CD4-positive, alpha-beta T cell treated with Interleukin-17A for 1 hour (primary cell): ENCODE results near the gene UBE2G2.

Source experiments
- DNase-seq: peaks from one replicate; pipeline ENCODE4 v3.0.0-alpha.2; 2020

Gene UBE2G2

DNA sequence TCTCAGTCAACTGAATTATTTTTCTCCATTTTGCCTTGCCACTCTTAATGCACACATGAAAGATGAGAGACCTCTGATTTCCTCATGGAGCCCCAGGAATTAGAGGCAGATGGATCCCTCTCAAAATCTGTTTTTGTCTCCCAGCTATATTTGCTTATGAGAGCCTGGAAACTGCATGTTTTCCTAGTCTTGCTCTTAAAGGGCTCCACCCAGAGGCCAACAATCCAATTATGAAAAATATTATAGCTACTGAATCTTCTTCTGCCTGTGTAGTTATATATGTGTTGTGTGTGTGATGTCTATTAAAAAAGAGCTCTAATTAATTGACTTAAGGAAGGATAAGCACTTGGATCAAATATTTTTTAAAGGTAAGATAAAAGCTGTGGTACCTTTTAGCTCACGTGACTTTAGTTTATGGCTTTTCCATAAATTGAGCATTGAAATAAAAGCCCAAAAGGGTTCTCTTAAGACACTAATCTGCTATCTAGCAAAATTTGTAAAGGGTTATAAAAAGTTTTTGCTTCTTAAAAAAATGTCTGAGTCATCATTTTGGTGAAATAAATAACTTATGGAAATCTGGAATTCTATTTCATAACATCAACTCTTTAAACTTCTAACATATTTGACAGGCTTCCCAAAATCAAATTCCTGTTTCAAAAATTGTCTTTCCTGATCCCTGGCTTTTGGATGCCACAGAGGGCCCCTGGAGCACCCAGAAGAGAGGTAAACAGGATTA lies 59.0 kb downstream of the UBE2G2 start:
- DNase-seq = peak; percentile 60

DNA sequence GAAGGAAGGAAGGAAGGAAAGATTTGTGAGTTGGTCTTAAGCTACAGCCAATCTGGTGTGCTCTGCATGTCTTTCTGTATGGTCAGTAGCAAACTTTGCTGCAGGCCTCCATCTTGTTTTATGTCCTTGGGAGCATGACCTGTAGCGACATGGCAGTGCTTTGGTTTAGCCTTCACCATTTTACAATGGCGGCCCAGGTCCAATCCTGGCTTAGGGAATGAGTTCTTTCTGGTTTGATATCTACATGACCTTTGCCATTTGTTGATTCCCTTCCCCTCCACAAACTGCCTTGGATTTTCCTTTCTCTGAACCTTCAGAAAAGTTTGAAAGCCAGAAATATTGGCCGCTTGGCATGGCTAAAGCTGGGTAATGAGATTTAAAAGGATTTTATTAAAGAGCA lies 59.7 kb downstream of the UBE2G2 start:
- DNase-seq = no peak

DNA sequence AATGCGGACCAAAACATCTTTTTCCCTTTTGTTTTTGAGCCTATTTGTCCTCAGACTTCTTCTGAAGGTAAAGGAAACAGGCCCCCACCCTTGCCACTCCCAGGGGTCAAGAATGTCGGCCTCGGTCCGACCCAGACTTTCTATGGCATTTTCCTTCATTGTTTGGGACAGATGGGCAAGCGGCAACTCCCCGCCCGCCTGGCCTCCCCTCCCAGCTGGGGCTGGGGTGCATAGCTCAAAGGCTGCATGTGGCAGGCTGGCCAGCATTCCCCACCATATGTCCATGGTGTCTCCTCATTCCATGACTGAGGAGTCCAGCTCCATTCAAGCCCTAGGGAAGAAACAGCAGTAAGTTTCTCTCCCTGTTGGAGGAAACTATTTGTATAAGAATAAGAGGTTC lies 60.9 kb downstream of the UBE2G2 start:
- no peak for DNase-seq

DNA sequence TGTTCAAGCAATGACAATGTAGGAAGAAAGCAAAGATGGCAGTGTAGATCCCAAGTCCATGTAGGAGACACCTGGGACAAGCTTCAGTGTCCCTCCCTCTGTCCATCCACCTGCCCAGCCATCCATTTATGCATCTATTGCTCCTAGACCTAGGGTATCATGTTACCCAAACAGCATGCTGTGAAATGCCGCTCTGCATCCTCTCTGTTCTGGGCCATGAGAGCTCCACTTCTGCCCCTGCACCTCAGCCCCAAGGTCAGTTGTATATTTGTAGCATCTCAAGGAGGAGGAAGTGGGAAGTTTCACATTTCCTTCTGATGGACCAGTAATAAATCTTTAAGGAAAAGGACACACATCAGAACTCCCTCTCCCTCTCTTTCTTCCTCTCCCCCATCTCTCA lies 62.3 kb downstream of the UBE2G2 start:
- no peak for DNase-seq

GRCh38 chr21:44738621-44739020 lies 63.0 kb downstream of the UBE2G2 start:
- DNase-seq = no peak

DNA sequence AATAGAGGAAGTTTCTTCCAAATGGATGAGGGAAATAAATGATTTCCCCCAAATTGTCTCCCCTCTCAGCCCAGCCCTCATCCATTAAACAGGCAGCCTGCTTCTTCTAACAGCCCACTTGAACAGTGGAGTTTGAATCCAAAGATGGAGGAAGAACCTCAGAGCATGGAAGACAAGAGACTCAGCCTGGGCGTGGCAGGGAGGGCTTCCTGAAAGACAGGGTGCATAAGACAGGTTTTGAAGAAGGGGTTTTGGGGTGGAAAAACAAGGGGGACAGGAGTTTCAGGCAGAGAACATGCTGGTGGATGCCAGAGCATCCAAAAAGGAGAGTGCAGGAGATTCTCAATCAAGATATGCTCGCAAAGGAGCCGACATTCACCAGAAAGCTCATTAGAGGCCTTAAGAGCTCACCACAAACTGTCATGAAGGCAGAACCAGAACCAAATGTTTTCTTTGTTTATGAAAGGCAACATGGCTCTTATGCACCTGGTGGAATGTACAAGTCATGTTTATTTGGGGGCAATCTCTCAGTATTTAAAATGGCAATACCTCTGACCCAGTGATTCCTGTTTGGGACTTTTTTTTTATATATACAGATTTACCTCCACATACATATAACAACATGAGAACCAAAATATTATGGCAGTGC lies 63.8 kb downstream of the UBE2G2 start:
- DNase-seq = no peak

- no peak for DNase-seq
Measured at GRCh38 chr21:44736291-44737004, 65.2 kb downstream of the UBE2G2 start.

DNA sequence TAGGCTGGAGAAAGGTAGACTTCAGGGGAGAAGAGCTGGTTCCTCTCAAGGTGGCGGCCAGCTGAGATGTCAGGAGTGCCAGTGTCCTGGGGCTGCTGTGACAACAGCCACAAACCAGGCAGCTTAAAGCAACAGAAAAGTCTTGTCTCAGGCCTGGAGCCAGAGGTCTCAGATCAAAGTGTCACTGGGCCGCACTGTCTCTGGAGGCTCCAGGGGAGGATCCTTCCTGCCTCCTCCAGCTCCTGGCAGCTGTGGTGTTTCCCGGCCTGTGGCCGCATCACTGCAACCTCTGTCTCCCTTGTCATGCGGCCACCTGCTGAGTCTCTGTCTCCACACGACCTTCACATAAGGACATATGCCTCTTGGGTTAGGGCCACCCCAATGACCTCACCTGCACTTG lies 65.8 kb downstream of the UBE2G2 start:
- no peak for DNase-seq

DNA sequence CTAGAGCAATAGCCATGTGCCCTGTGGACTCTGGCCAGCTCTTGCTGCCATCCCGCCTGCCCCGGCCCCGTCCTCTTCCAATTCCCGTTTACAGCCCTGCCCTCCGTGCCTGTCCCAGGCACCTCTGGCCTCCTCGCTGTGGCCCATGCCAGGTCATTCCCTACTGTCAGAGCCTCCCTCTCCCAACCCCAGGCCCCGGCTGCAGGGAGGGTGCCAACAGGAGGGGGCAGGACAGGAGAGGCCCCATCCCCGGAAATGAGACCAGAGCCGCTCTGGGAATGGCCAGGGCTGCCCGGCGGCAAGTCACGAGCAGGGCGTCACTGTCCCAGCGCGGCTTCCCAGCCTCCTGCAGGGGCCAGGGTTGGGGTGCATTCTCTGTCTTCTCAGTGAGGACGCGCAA lies 66.8 kb downstream of the UBE2G2 start:
- no peak for DNase-seq

GRCh38 chr21:44734026-44734745 lies 67.4 kb downstream of the UBE2G2 start:
- no peak for DNase-seq

DNA sequence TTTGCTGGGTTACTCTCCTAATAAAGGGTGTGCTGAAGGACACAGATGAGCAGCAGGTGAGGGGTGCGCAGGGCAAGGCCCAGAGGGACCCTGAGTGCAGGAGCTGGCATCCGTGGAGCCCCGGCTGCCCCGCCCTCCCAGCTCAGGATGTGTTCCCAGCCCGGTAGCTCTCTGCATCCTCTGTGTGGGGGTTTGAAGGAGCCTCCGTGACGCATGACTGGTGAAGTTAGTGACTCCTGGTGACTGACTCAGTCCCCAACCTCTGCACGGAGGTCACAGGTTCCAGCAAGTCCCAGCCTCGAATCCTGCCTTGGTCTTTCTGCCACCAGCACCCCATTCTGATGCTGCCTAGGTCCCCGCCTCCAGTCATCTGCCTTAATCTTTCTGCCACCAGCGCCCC lies 68.7 kb downstream of the UBE2G2 start:
- no peak for DNase-seq

- no peak for DNase-seq
Measured at GRCh38 chr21:44732263-44732662, 69.4 kb downstream of the UBE2G2 start.

- no peak for DNase-seq
Measured at GRCh38 chr21:44730951-44731579, 70.6 kb downstream of the UBE2G2 start.

DNA sequence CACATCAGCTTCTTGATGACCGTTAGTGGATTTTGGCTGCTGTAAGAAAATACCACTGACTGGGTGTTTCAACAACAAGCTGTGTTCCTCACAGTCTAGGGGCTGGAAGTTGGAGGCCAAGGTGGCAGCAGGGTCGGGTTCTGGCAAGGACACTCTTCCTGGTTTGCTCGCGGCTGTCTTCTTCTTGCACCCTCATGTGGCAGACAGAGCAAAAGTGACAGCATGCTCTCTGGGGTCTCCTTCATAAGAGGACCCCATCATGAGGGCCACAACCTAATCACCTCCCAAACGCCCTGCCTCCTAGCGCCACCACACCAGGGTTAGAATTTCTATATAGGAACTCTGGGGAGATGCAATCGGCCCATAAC lies 71.6 kb downstream of the UBE2G2 start:
- DNase-seq = no peak

DNA sequence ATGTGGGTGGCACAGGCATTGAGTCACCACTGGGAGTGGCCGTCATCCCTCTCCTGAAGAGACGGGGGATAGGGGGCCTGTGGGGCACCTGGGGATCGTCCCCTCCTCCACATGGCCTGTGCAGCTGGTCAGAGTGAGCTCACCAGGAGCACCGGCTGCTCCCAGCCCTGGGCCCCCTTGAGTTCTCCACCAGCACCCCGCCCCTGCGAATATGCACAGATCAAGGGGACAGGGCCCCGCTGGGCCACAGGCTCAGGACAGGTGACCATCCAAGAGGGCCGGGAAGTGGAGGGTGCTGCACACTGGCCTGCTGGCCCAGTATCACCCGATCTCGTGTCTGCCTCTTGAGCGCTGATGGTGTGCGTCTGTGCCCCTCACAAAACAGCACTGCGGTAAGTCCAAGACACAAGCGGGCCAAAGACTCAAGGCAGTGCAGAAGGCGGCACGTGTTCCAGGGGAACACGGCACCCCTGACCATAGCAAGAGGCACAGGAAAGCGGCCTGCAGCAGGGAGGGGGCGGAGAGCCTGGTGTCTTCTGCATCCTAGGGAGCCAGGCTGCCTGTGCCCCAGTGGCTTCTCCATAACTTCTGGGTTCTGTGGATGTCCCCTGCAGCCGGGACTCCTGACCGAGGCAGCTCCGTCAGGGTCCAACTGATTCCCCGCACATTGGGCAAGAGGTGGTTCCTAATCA lies 72.1 kb downstream of the UBE2G2 start:
- DNase-seq = no peak

GRCh38 chr21:44728716-44729115 lies 72.9 kb downstream of the UBE2G2 start:
- DNase-seq = no peak

DNA sequence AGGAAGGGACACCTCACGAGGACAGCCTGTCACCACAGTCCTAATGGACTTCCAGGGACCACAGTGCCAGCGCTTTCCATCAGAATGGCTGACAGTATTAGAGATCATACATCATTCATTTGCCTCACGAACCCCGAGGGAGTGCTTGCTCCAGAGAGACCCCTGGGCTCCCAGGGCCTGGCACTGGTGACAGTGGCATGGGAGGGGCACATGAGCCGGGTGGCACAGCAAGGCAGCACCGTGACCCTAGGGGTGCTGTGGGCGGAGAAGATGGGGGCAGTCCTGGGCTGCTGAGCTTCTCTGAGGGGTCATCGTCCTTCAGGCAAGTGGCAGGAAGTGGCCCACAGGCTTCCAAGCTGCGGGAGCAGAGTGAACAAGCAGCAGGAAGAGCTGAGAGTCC lies 73.9 kb downstream of the UBE2G2 start:
- no peak for DNase-seq

DNA sequence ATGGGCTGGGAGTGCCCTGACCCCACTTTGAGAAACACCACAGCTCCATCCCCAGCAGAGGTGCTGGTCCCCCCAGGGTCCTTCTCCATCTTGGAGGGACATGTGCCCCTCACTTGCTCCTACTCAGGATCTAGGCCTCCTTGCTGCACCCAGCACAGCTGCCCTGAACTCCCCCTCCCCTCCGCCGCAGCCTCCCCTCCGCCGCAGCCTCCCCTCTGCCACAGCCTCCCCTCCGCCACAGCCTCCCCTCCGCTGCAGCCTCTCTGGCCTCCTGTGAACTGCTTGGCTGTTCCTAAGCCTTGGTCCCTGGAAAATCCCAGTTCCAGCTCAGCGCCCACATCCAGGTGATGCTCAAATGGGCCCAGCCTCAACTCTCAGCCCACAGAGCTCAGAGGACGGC lies 74.3 kb downstream of the UBE2G2 start:
- no peak for DNase-seq

DNA sequence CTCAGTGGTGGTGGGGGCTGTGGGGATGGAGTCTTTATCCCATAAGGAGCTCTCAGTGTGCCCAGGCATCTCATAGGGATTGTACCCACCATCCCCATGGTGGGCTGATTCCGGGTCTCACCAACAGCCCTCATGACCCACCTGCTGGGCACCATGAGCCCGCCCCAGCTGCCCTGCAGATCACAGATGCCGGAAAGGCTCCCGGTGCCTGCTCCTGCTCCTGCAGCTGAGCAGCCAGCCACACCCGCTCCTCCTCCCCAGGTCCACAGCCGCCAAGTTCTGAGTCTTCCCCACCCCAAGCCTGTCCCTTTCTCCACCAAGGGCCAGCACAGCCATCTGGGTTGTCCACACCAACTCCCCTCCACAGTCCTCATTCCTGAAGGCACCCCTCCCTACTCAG lies 74.8 kb downstream of the UBE2G2 start:
- DNase-seq = no peak

DNA sequence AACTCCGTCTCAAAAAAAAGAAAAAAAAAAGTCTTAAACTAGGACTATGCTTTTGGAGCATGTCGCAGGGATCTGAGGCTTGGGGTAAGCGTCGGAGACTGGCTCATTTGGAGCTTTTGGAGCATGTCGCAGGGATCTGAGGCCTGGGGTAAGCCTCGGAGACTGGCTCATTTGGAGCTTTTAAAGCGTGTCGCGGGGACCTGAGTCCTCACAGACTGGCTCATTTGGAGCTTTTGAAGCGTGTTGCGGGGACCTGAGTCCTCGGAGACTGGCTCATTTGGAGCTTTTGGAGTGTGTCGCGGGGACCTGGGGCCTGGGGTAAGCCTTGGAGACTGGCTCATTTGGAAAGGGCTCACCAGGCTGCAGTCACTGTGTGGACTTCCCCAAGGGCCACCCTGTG lies 76.7 kb downstream of the UBE2G2 start:
- no peak for DNase-seq

- no peak for DNase-seq
Measured at GRCh38 chr21:44724196-44724595, 77.4 kb downstream of the UBE2G2 start.
